MM.1S (cell line): ENCODE data around the gene PI4KB.

Experiments used
- CTCF ChIP-seq: fragments of 300-600 bp; sonication (generic); IDR thresholded peaks from 2 replicates; pipeline ENCODE4 v1.5.1; 2016; ENCODE audit warnings: antibody characterized with exemption, low read length, mixed read lengths
- EZH2 ChIP-seq: fragments of 300-600 bp; sonication (generic); optimal IDR thresholded peaks from 2 replicates; pipeline ENCODE3; 2017; ENCODE audit warnings: low read depth, mild to moderate bottlenecking, antibody characterized with exemption, low read length, mixed read lengths
- EZH2phosphoT487 ChIP-seq: fragments of 300-600 bp; sonication (generic); IDR thresholded peaks from 2 replicates; pipeline ENCODE4 v1.6.1; 2018; ENCODE audit warnings: antibody characterized with exemption, low read length

GRCh38 chr1:151259351-151259750 lies 67.9 kb downstream of the PI4KB start:
- no peak for TF ChIP-seq CTCF
- TF ChIP-seq EZH2phosphoT487: no peak
- TF ChIP-seq EZH2: no peak
